WTC11 (cell line): Measurements from ENCODE around the gene CYP26A1.
A peak's percentile ranks its signal among the peaks of the same experiment; 100 is the strongest.

Experiments
- ATF3 ChIP-seq: sonication (generic); formaldehyde crosslinking; conservative IDR thresholded peaks from 2 replicates; pipeline ENCODE4 v1.8.1; 2022; ENCODE audit warnings: mild to moderate bottlenecking, missing genetic modification reagents
- CTCF ChIP-seq: fragments of 200-600 bp; IDR thresholded peaks from 2 replicates; pipeline ENCODE4 v1.8.0; 2022; ENCODE audit warnings: antibody characterized with exemption
- ETV6 ChIP-seq: sonication (generic); formaldehyde crosslinking; IDR thresholded peaks from 2 replicates; pipeline ENCODE4 v1.8.1; 2022; ENCODE audit warnings: mild to moderate bottlenecking, missing genetic modification reagents
- KAT7 ChIP-seq: sonication (generic); formaldehyde crosslinking; IDR thresholded peaks from 2 replicates; pipeline ENCODE4 v1.8.1; 2023; ENCODE audit warnings: missing genetic modification reagents, mild to moderate bottlenecking, borderline replicate concordance
- NR1H2 ChIP-seq: sonication (generic); formaldehyde crosslinking; IDR thresholded peaks from 2 replicates; pipeline ENCODE4 v1.9.0; 2021; ENCODE audit warnings: mild to moderate bottlenecking, moderate library complexity, missing genetic modification reagents
- NR2C2 ChIP-seq: sonication (generic); formaldehyde crosslinking; IDR thresholded peaks from 2 replicates; pipeline ENCODE4 v1.8.0; 2022; ENCODE audit warnings: mild to moderate bottlenecking, missing genetic modification reagents

GRCh38 chr10:93063144-93063976, 10.3 kb upstream of the CYP26A1 start:
- TF ChIP-seq NR2C2 (CRISPR knock-in tag) (no peak), ATF3 (CRISPR knock-in tag) (no peak), NR1H2 (CRISPR knock-in tag) (no peak), CTCF (no peak), KAT7 (CRISPR knock-in tag) (no peak), ETV6 (CRISPR knock-in tag) (peak; percentile 6; the same call in 1 of the 2 replicates)
